Measurements from ENCODE around the gene LIMS1.

LIMS1 gene

GRCh38 chr2:108615480-108616090, 81.3 kb downstream of the LIMS1 start:
- DNase-seq (ENCODE audit: low read depth), result no peak

- no peak for DNase-seq (ENCODE audit: low read depth)
Measured at GRCh38 chr2:108616318-108616717, 82.0 kb downstream of the LIMS1 start.

GRCh38 chr2:108616751-108617161, 82.5 kb downstream of the LIMS1 start:
- DNase-seq (ENCODE audit: low read depth), result no peak

- no peak for DNase-seq (ENCODE audit: low read depth)
Measured at GRCh38 chr2:108617617-108618016, 83.3 kb downstream of the LIMS1 start.

- no peak for DNase-seq (ENCODE audit: low read depth)
Measured at GRCh38 chr2:108619925-108620620, 85.8 kb downstream of the LIMS1 start.

- no peak for DNase-seq (ENCODE audit: low read depth)
Measured at GRCh38 chr2:108620656-108621055, 86.4 kb downstream of the LIMS1 start.

GRCh38 chr2:108621087-108621559, 86.9 kb downstream of the LIMS1 start:
- no peak for DNase-seq (ENCODE audit: low read depth)

- DNase-seq (ENCODE audit: low read depth), result no peak
Measured at GRCh38 chr2:108621687-108622681, 87.7 kb downstream of the LIMS1 start.

GRCh38 chr2:108623616-108624015, 89.3 kb downstream of the LIMS1 start:
- DNase-seq (ENCODE audit: low read depth), result no peak

- DNase-seq (ENCODE audit: low read depth), result no peak
Measured at GRCh38 chr2:108625186-108625827, 91.0 kb downstream of the LIMS1 start.

GRCh38 chr2:108625828-108626195, 91.5 kb downstream of the LIMS1 start:
- DNase-seq (ENCODE audit: low read depth), result no peak

- DNase-seq (ENCODE audit: low read depth), result no peak
Measured at GRCh38 chr2:108626995-108627394, 92.7 kb downstream of the LIMS1 start.

- no peak for DNase-seq (ENCODE audit: low read depth)
Measured at GRCh38 chr2:108627911-108628567, 93.8 kb downstream of the LIMS1 start.

- no peak for DNase-seq (ENCODE audit: low read depth)
Measured at GRCh38 chr2:108628936-108629335, 94.7 kb downstream of the LIMS1 start.

GRCh38 chr2:108629417-108629816, 95.1 kb downstream of the LIMS1 start:
- DNase-seq (ENCODE audit: low read depth), result no peak

GRCh38 chr2:108630567-108631405, 96.5 kb downstream of the LIMS1 start:
- DNase-seq (ENCODE audit: low read depth), result no peak

GRCh38 chr2:108632332-108633160, 98.3 kb downstream of the LIMS1 start:
- no peak for DNase-seq (ENCODE audit: low read depth)

- DNase-seq (ENCODE audit: low read depth), result no peak
Measured at GRCh38 chr2:108633409-108633808, 99.1 kb downstream of the LIMS1 start.

GRCh38 chr2:108634011-108634410, 99.7 kb downstream of the LIMS1 start:
- DNase-seq (ENCODE audit: low read depth), result no peak

Measured in GM04503 (cell line).